Neuronal stem cell (in vitro differentiated cells): ENCODE data around the gene HS6ST1.

ENCODE experiments used
- DNase-seq: peaks from one replicate; pipeline ENCODE4 v3.0.0-alpha.2; 2013; ENCODE audit warnings: low spot score
- H2AFZ ChIP-seq: one replicate; pipeline ENCODE4 v1.6.1; 2013; ENCODE audit warnings: mild to moderate bottlenecking, low read length, inconsistent platforms
- H2AK5ac ChIP-seq: 2 replicates; pipeline ENCODE4 v1.6.1; 2013; ENCODE audit warnings: low read depth, mild to moderate bottlenecking, inconsistent platforms, low read length, moderate library complexity, mixed read lengths
- H2BK120ac ChIP-seq: 2 replicates; pipeline ENCODE4 v1.6.1; 2013; ENCODE audit warnings: low read depth, mild to moderate bottlenecking, inconsistent platforms, low read length, moderate library complexity, mixed read lengths
- H2BK12ac ChIP-seq: one replicate; pipeline ENCODE4 v1.6.1; 2013; ENCODE audit warnings: low read length, inconsistent platforms
- H2BK15ac ChIP-seq: 2 replicates; pipeline ENCODE4 v1.6.1; 2013; ENCODE audit warnings: mild to moderate bottlenecking, low read length, inconsistent platforms, mixed read lengths
- H2BK5ac ChIP-seq: one replicate; pipeline ENCODE4 v1.6.1; 2013; ENCODE audit warnings: inconsistent platforms, mild to moderate bottlenecking, low read length, moderate library complexity
- H3K14ac ChIP-seq: one replicate; pipeline ENCODE4 v1.6.1; 2013; ENCODE audit warnings: low read length, inconsistent platforms
- H3K18ac ChIP-seq: 2 replicates; pipeline ENCODE4 v1.6.1; 2013; ENCODE audit warnings: low read length, inconsistent platforms
- H3K23ac ChIP-seq: 2 replicates; pipeline ENCODE4 v1.6.1; 2013; ENCODE audit warnings: low read depth, mild to moderate bottlenecking, mixed read lengths, low read length, inconsistent platforms; ENCODE audit not compliant: poor library complexity
- H3K27ac ChIP-seq: replicated peaks from 3 replicates; pipeline ENCODE4 v1.5.1; 2013; ENCODE audit warnings: low read length, inconsistent platforms
- H3K27me3 ChIP-seq, 3 experiments: 2 replicates each; pipeline ENCODE4 v1.6.1; 2013; ENCODE audit warnings: low read length in 3 of 3, mild to moderate bottlenecking in 2 of 3, inconsistent platforms in 1 of 3, low read depth in 1 of 3, mixed read lengths in 1 of 3, moderate library complexity in 1 of 3; ENCODE audit not compliant: control insufficient read depth in 3 of 3, insufficient read depth in 3 of 3
- H3K36me3 ChIP-seq, 2 donors: replicated peaks in 1 of 2; 2 replicates each; pipeline ENCODE4 v1.6.1; 2013; ENCODE audit warnings: low read length in 2 of 2; ENCODE audit not compliant: control insufficient read depth in 2 of 2, insufficient read depth in 2 of 2
- H3K4ac ChIP-seq: 2 replicates; pipeline ENCODE4 v1.6.1; 2013; ENCODE audit warnings: inconsistent platforms, mild to moderate bottlenecking, low read length, moderate library complexity
- H3K4me1 ChIP-seq, 2 donors: 1 replicate in 1 of 2; 2 replicates in 1 of 2; pipeline ENCODE4 v1.6.1; 2013; ENCODE audit warnings: low read length in 2 of 2, low read depth in 1 of 2; ENCODE audit not compliant: control insufficient read depth in 2 of 2, insufficient read depth in 1 of 2
- H3K4me2 ChIP-seq: one replicate; pipeline ENCODE4 v1.6.1; 2013; ENCODE audit warnings: mild to moderate bottlenecking, low read length, inconsistent platforms; ENCODE audit not compliant: insufficient read depth, poor library complexity, severe bottlenecking
- H3K4me3 ChIP-seq, 2 donors: 2 replicates each; pipeline ENCODE4 v1.5.1; 2013; ENCODE audit warnings: low read length in 2 of 2, mild to moderate bottlenecking in 2 of 2, inconsistent platforms in 1 of 2, moderate library complexity in 1 of 2
- H3K79me1 ChIP-seq: one replicate; pipeline ENCODE4 v1.6.1; 2013; ENCODE audit warnings: low read depth, mild to moderate bottlenecking, inconsistent platforms, low read length, moderate library complexity
- H3K9ac ChIP-seq: one replicate; pipeline ENCODE4 v1.6.1; 2013; ENCODE audit warnings: mild to moderate bottlenecking, low read depth, low read length, inconsistent platforms; ENCODE audit not compliant: poor library complexity
- H3K9me3 ChIP-seq, 2 donors: replicated peaks in 1 of 2; 2 replicates each; pipeline versions ENCODE3 to v1.6.1; 2013; ENCODE audit warnings: low read length in 2 of 2, mild to moderate bottlenecking in 2 of 2, inconsistent platforms in 1 of 2, low read depth in 1 of 2, mixed read lengths in 1 of 2, moderate library complexity in 1 of 2; ENCODE audit not compliant: control insufficient read depth in 2 of 2, insufficient read depth in 1 of 2
- H4K8ac ChIP-seq: one replicate; pipeline ENCODE4 v1.6.1; 2013; ENCODE audit warnings: low read depth, mild to moderate bottlenecking, inconsistent platforms, low read length, moderate library complexity
- H4K91ac ChIP-seq: one replicate; pipeline ENCODE4 v1.6.1; 2013; ENCODE audit warnings: low read length, low read depth, mild to moderate bottlenecking, inconsistent platforms; ENCODE audit not compliant: poor library complexity
- WGBS, 2 donors: extraction: QIAGEN DNeasy Blood & Tissue Kit; methylation state at CpG; one replicate each; pipeline ENCODE4 v1.1.7; 2013; ENCODE audit warnings: missing lambda C conversion rate in 2 of 2, mixed read lengths in 1 of 2; ENCODE audit not compliant: insufficient read length in 2 of 2, insufficient replicate concordance in 1 of 2; ENCODE audit errors: extremely low coverage in 2 of 2; 5-methylcytosine and 5-hydroxymethylcytosine counted together

The HS6ST1 gene

DNA sequence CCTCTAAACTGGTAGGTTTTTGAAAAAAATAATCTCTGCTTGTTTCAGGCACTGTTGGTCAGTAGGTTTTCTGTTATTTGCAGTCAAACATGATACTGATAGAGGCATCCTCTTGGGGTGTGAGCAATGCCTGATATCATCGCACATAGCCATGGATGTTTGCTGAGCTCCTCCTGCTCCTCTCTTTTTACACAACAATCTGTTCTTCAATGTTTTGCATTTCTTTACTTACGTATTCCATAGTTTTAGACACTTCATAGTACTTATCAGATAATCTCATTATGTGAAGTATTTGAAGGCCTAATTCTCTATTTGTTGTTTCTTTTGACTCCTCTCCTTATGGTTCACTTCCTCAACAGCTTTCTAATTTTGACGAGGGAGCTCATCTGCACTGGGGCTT is 23.0 kb upstream of the HS6ST1 start:
- Histone ChIP-seq H4K8ac (no peak overlapping the region), H2BK12ac (no peak overlapping the region), H3K4me1 (no peaks in the 10 kb centered on the region), H3K27ac (no peak overlapping the region), H3K18ac (no peak overlapping the region), H3K4me3 (no peak overlapping the region), H3K4me2 (no peak overlapping the region), H3K27me3 (no peaks in the 10 kb centered on the region), H2BK5ac (no peak overlapping the region), H3K9ac (no peak overlapping the region), H2BK15ac (no peak overlapping the region), H3K23ac (no peak overlapping the region), H4K91ac (no peak overlapping the region), H2AFZ (no peak overlapping the region), H3K79me1 (no peaks in the 10 kb centered on the region), H3K36me3 (no peaks in the 10 kb centered on the region), H3K9me3 (peaks cover 7% of the 10 kb centered on the region in 2 donors), H2AK5ac (no peak overlapping the region), H3K4ac (no peak overlapping the region), H2BK120ac (no peak overlapping the region), H3K14ac (no peak overlapping the region)
- WGBS, 2 donors: no CpG with 5 or more reads among the region's 3 CpGs
- DNase-seq: no peak

DNA sequence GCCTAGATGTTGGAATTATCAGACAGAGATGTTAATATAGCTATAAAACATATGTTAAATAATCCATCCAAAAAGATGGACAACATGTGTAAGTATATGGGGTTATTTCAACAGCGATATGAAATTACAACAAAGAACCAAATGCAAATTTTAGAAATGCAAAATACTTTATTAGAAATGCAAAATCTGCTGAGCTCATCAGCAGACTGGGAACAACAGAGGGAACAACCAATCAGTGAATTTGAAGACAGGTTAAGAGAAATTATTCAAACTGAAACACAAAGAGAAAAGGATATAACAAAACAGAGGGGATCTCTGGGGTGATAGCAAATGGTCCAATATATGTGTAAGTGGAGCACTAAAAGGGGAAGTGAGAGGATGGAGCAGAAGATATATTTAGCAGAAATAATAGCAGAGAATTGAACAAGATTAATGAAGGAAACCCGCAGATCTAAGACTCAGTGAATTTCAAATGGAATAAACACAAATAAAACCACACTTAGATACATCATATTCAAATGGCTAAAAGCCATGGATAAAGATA is 13.5 kb upstream of the HS6ST1 start:
- H4K91ac ChIP-seq: no peak overlapping the region
- H4K8ac ChIP-seq: no peak overlapping the region
- no peak overlapping the region for H3K23ac ChIP-seq
- H3K18ac ChIP-seq: no peak overlapping the region
- DNase-seq: no peak
- no CpG with 5 or more reads among the region's 2 CpGs for WGBS, 2 donors
- no peaks in the 10 kb centered on the region for H3K36me3 ChIP-seq
- H2BK5ac ChIP-seq: no peak overlapping the region
- H3K9me3 ChIP-seq: peaks cover 4 to 10% of the 10 kb centered on the region in 2 donors
- no peaks in the 10 kb centered on the region for H3K4me1 ChIP-seq
- H2BK12ac ChIP-seq: no peak overlapping the region
- H3K4me2 ChIP-seq: no peak overlapping the region
- no peak overlapping the region for H3K4me3 ChIP-seq
- no peak overlapping the region for H2BK15ac ChIP-seq
- H3K14ac ChIP-seq: no peak overlapping the region
- H2AK5ac ChIP-seq: no peak overlapping the region
- no peak overlapping the region for H3K9ac ChIP-seq
- H2BK120ac ChIP-seq: no peak overlapping the region
- no peak overlapping the region for H3K27ac ChIP-seq
- H3K4ac ChIP-seq: no peak overlapping the region
- no peaks in the 10 kb centered on the region for H3K27me3 ChIP-seq
- H2AFZ ChIP-seq: no peak overlapping the region
- H3K79me1 ChIP-seq: no peaks in the 10 kb centered on the region

DNA sequence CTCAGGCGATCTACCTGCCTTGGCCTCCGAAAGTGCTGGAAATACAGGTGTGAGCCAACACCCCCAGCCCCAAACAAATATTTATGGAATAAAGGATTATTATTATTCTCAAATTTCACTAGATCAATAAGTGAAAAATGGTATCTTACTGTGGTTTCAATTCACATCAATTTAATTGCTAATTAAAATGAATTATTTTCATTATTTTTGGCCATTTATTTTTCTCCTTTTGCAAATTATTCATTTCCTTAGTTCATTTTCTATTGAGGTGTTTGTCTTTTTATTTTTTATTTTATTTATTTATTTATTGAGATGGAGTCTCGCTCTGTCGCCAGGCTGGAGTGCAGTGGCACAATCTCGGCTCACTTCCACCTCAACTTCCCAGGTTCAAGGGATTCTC is 11.9 kb upstream of the HS6ST1 start:
- DNase-seq: no peak
- Histone ChIP-seq H3K18ac (no peak overlapping the region), H4K8ac (no peak overlapping the region), H3K27ac (no peak overlapping the region), H3K4me3 (no peak overlapping the region), H3K4me1 (no peaks in the 10 kb centered on the region), H2BK120ac (no peak overlapping the region), H3K14ac (no peak overlapping the region), H3K9me3 (peaks cover 3 to 7% of the 10 kb centered on the region in 2 donors), H2AK5ac (no peak overlapping the region), H2AFZ (no peak overlapping the region), H3K79me1 (no peaks in the 10 kb centered on the region), H4K91ac (no peak overlapping the region), H3K4ac (no peak overlapping the region), H3K9ac (no peak overlapping the region), H3K23ac (no peak overlapping the region), H2BK15ac (no peak overlapping the region), H3K27me3 (no peaks in the 10 kb centered on the region), H2BK12ac (no peak overlapping the region), H2BK5ac (no peak overlapping the region), H3K4me2 (no peak overlapping the region), H3K36me3 (no peaks in the 10 kb centered on the region)
- WGBS, 2 donors: no CpG with 5 or more reads among the region's 5 CpGs

DNA sequence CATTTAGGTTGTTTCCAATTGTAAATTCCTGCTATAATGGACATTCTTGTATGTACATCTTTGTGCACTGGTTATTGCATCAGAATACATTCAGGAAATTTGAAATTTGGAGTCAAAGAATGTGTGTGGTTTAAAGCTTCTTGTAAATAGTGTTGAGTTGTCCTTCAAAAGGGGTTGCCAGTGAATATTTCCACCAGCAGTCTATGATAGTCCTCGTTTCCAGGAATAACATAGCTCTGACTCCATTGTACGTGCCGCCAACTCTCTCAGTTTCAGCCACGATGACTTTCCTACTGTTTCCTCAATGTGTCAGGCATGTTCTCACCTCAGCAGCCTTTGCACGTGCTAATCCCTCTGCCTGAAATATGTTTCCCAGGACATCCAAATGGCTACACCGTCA is 10.9 kb upstream of the HS6ST1 start:
- Histone ChIP-seq H3K27ac (no peak overlapping the region), H3K18ac (no peak overlapping the region), H2AK5ac (no peak overlapping the region), H4K91ac (no peak overlapping the region), H4K8ac (no peak overlapping the region), H3K79me1 (no peaks in the 10 kb centered on the region), H3K4me3 (no peak overlapping the region), H2BK12ac (no peak overlapping the region), H2BK120ac (no peak overlapping the region), H2BK15ac (no peak overlapping the region), H3K23ac (no peak overlapping the region), H3K9me3 (peaks cover 3 to 7% of the 10 kb centered on the region in 2 donors), H3K4me2 (no peak overlapping the region), H3K14ac (no peak overlapping the region), H3K9ac (no peak overlapping the region), H3K36me3 (no peaks in the 10 kb centered on the region), H2BK5ac (no peak overlapping the region), H3K4ac (no peak overlapping the region), H2AFZ (no peak overlapping the region), H3K27me3 (no peaks in the 10 kb centered on the region), H3K4me1 (no peaks in the 10 kb centered on the region)
- WGBS, 2 donors: no CpG with 5 or more reads among the region's 6 CpGs
- no peak for DNase-seq
